HUDEP-2 (cell line): ENCODE results near the gene TTC8.
"Not testable (repeated sequence)": the region's sequence is repeated elsewhere in the genome, so short reads cannot be mapped to it uniquely, and the experiment has no call there.

Experiments
- DNase-seq, 76 experiments: peaks; one replicate each; lab custom pipeline; 2025; ENCODE audit not compliant: unreplicated experiment in 76 of 76; lab: John Stamatoyannopoulos, UW

TTC8 gene

GRCh38 chr14:88821888-88822287 lies 2.6 kb upstream of the TTC8 start:
- no peak for DNase-seq

GRCh38 chr14:88823968-88824313 lies 510 bp upstream of the TTC8 start:
- DNase-seq = no peak

- peak in 1 of 76 experiments; percentile 3 for DNase-seq
Measured at GRCh38 chr14:88825078-88825458, 617 bp downstream of the TTC8 start.

GRCh38 chr14:88825503-88825902 lies 1.1 kb downstream of the TTC8 start:
- DNase-seq = no peak

GRCh38 chr14:88829188-88829587 lies 4.7 kb downstream of the TTC8 start:
- no peak for DNase-seq

GRCh38 chr14:88829685-88830302 lies 5.3 kb downstream of the TTC8 start:
- no peak for DNase-seq

- DNase-seq = no peak
Measured at GRCh38 chr14:88831284-88831683, 6.8 kb downstream of the TTC8 start.

GRCh38 chr14:88834883-88835431 lies 10.5 kb downstream of the TTC8 start:
- DNase-seq = no peak

- no peak for DNase-seq
Measured at GRCh38 chr14:88835661-88836060, 11.2 kb downstream of the TTC8 start.

GRCh38 chr14:88837495-88837894 lies 13.0 kb downstream of the TTC8 start:
- DNase-seq = no peak

- no peak for DNase-seq
Measured at GRCh38 chr14:88838015-88838414, 13.6 kb downstream of the TTC8 start.

GRCh38 chr14:88840926-88841325 lies 16.5 kb downstream of the TTC8 start:
- DNase-seq = no peak

- DNase-seq = no peak
Measured at GRCh38 chr14:88841741-88842140, 17.3 kb downstream of the TTC8 start.

GRCh38 chr14:88842414-88842813 lies 18.0 kb downstream of the TTC8 start:
- no peak for DNase-seq

GRCh38 chr14:88844980-88845491 lies 20.6 kb downstream of the TTC8 start:
- no peak for DNase-seq

GRCh38 chr14:88848571-88848970 lies 24.1 kb downstream of the TTC8 start:
- DNase-seq = no peak

GRCh38 chr14:88849716-88850115 lies 25.3 kb downstream of the TTC8 start:
- no peak for DNase-seq

- DNase-seq = no peak
Measured at GRCh38 chr14:88851587-88851986, 27.1 kb downstream of the TTC8 start.

GRCh38 chr14:88852632-88853031 lies 28.2 kb downstream of the TTC8 start:
- DNase-seq = no peak

- no peak for DNase-seq
Measured at GRCh38 chr14:88853129-88853528, 28.7 kb downstream of the TTC8 start.

GRCh38 chr14:88856786-88857366 lies 32.4 kb downstream of the TTC8 start:
- no peak for DNase-seq

- DNase-seq = not testable (repeated sequence)
Measured at GRCh38 chr14:88857861-88858260, 33.4 kb downstream of the TTC8 start.
